Stimulated activated memory B cell treated with anti-CD40 and anti-IgM and Interleukin-4, amounts not matched to agents 10 μg/mL and 1 μg/mL and 100 μg/mL, for 72 hours (primary cell): Measurements from ENCODE around the gene CASKIN1.
A peak's percentile ranks its signal among the peaks of the same experiment; 100 is the strongest.

Source experiments
- ATAC-seq: fragments of 150-1000 bp; cut with Tn5 transposase; 2 replicates; pipeline ENCODE4 v1.10.0; 2021
- H3K27ac Mint-ChIP-seq: one replicate; pipeline ENCODE4 v1.8.0; 2022; ENCODE audit warnings: mild to moderate bottlenecking, mixed read lengths
- H3K27me3 Mint-ChIP-seq: one replicate; pipeline ENCODE4 v1.8.0; 2022; ENCODE audit warnings: mixed read lengths
- H3K36me3 Mint-ChIP-seq: one replicate; pipeline ENCODE4 v1.8.0; 2022; ENCODE audit warnings: mixed read lengths
- H3K4me1 Mint-ChIP-seq: one replicate; pipeline ENCODE4 v1.8.0; 2022; ENCODE audit warnings: mixed read lengths
- H3K4me3 Mint-ChIP-seq: one replicate; pipeline ENCODE4 v1.8.0; 2022; ENCODE audit warnings: mild to moderate bottlenecking, moderate library complexity, mixed read lengths
- H3K9me3 Mint-ChIP-seq: one replicate; pipeline ENCODE4 v1.8.0; 2022; ENCODE audit warnings: mixed read lengths

The CASKIN1 gene

GRCh38 chr16:2179107-2179501 lies 17.3 kb downstream of the CASKIN1 start:
- ATAC-seq: peak; percentile 15
- Mint-ChIP-seq H3K27me3 (peaks cover 2% of the 10 kb centered on the region), H3K9me3 (no peaks in the 10 kb centered on the region), H3K4me3 (no peak overlapping the region), H3K4me1 (peaks cover 11% of the 10 kb centered on the region), H3K27ac (no peak overlapping the region), H3K36me3 (peaks cover 30% of the 10 kb centered on the region)

DNA sequence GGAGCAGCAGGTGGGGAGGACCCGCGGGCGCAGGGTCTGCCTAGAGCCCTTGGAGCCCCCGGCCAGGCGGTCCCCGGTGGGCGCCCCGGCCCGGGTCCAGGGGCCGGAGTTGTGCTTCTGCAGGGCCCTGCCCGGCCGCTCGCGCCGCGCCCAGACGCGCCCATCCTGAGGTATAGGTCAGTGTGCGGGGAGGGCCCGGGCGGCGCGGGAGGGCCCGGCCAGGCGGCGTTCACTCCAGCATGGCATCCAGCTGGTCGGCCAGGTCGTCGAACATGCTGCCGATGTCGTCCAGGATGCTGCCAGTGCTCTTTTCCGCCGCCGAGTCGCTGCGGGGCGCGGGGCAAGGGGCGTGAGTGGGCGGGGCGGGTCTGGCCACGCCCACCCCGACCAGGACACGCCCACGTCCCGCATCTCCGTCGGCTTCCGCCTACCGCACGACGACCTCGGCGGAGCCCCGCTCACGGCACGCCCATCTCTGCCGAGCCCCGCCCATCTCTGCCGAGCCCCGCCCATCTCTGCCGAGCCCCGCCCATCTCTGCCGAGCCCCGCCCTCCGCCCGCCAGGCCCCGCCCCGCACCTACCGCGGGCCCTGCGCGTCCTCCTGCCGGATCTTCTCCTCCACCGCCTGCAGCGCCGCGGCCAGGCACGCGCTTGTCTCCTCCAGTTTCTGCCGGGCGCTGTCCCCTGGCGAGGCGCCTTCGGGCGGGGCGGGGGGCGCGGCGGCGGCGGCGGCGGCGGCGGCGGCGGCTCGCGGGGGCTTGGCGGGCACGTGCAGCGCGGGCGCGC lies 17.9 kb downstream of the CASKIN1 start:
- H3K27ac Mint-ChIP-seq: no peak overlapping the region
- H3K27me3 Mint-ChIP-seq: no peaks in the 10 kb centered on the region
- peaks cover 7% of the 10 kb centered on the region for H3K4me1 Mint-ChIP-seq
- no peaks in the 10 kb centered on the region for H3K9me3 Mint-ChIP-seq
- H3K4me3 Mint-ChIP-seq: no peak overlapping the region
- H3K36me3 Mint-ChIP-seq: peaks cover 35% of the 10 kb centered on the region
- peak; percentile 17 for ATAC-seq

- Mint-ChIP-seq H3K4me1 (no peaks in the 10 kb centered on the region), H3K4me3 (no peak overlapping the region), H3K9me3 (no peaks in the 10 kb centered on the region), H3K36me3 (peaks cover 41% of the 10 kb centered on the region), H3K27me3 (no peaks in the 10 kb centered on the region), H3K27ac (no peak overlapping the region)
- no peak for ATAC-seq
Observed at GRCh38 chr16:2177561-2177960, 18.8 kb downstream of the CASKIN1 start.

GRCh38 chr16:2177101-2177500 lies 19.3 kb downstream of the CASKIN1 start:
- ATAC-seq: no peak
- H3K36me3 Mint-ChIP-seq: peaks cover 41% of the 10 kb centered on the region
- H3K27ac Mint-ChIP-seq: no peak overlapping the region

DNA sequence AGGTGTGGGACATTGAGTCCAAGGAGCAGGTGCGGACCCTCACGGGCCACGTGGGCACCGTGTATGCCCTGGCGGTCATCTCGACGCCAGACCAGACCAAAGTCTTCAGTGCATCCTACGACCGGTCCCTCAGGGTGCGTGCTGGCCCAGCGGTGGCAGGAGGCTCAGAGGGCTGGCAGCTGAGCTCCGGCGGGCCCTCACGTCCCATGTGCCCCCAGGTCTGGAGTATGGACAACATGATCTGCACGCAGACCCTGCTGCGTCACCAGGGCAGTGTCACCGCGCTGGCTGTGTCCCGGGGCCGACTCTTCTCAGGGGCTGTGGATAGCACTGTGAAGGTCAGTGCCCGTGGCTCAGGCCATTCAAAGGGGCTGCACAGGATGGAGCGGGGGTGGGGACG lies 20.4 kb downstream of the CASKIN1 start:
- Mint-ChIP-seq H3K27ac (no peak overlapping the region), H3K36me3 (peaks cover 45% of the 10 kb centered on the region), H3K4me3 (no peak overlapping the region), H3K9me3 (no peaks in the 10 kb centered on the region), H3K4me1 (no peaks in the 10 kb centered on the region), H3K27me3 (no peaks in the 10 kb centered on the region)
- ATAC-seq: no peak

More at GRCh38 chr16:2177101-2177500, 19.3 kb downstream of the CASKIN1 start:
- Mint-ChIP-seq H3K4me1 (no peaks in the 10 kb centered on the region), H3K9me3 (no peaks in the 10 kb centered on the region), H3K4me3 (no peak overlapping the region), H3K27me3 (no peaks in the 10 kb centered on the region)

DNA sequence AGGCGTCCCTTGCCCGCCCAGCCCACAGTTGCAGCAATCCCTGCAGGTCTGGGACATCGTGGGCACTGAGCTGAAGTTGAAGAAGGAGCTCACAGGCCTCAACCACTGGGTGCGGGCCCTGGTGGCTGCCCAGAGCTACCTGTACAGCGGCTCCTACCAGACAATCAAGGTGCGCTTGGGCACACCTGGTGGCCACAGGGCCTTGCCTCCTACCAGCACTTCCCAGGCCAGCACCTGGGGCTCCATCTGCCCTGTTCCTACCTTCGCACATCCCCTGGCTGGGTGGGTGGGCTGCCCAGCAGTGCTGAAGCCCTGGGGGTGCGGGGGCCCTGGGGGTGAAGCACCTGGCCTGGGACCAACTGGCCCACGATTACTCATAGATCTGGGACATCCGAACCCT lies 21.0 kb downstream of the CASKIN1 start:
- H3K4me3 Mint-ChIP-seq: no peak overlapping the region
- H3K27ac Mint-ChIP-seq: no peak overlapping the region
- no peaks in the 10 kb centered on the region for H3K4me1 Mint-ChIP-seq
- ATAC-seq: no peak
- no peaks in the 10 kb centered on the region for H3K9me3 Mint-ChIP-seq
- no peaks in the 10 kb centered on the region for H3K27me3 Mint-ChIP-seq
- peaks cover 45% of the 10 kb centered on the region for H3K36me3 Mint-ChIP-seq

GRCh38 chr16:2174396-2175131 lies 21.8 kb downstream of the CASKIN1 start:
- Mint-ChIP-seq H3K4me1 (no peaks in the 10 kb centered on the region), H3K27me3 (no peaks in the 10 kb centered on the region), H3K9me3 (no peaks in the 10 kb centered on the region), H3K4me3 (no peak overlapping the region), H3K36me3 (peaks cover 45% of the 10 kb centered on the region), H3K27ac (no peak overlapping the region)
- ATAC-seq: no peak

DNA sequence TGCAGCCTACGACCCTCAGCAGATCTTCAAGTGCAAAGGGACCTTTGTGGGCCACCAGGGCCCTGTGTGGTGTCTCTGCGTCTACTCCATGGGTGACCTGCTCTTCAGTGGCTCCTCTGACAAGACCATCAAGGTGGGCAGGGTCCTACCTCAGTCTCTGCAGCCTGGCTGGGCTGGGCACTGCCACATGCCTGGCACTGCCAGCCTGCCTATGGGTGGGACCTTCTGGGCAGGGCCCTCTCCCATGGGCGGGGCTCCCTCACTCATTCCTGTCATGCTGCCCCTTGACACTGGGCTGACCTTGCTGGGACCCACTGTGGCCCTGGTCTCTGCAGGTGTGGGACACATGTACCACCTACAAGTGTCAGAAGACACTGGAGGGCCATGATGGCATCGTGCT lies 22.5 kb downstream of the CASKIN1 start:
- no peak overlapping the region for H3K4me3 Mint-ChIP-seq
- ATAC-seq: no peak
- H3K9me3 Mint-ChIP-seq: no peaks in the 10 kb centered on the region
- H3K4me1 Mint-ChIP-seq: no peaks in the 10 kb centered on the region
- H3K27me3 Mint-ChIP-seq: no peaks in the 10 kb centered on the region
- peaks cover 45% of the 10 kb centered on the region for H3K36me3 Mint-ChIP-seq
- no peak overlapping the region for H3K27ac Mint-ChIP-seq

DNA sequence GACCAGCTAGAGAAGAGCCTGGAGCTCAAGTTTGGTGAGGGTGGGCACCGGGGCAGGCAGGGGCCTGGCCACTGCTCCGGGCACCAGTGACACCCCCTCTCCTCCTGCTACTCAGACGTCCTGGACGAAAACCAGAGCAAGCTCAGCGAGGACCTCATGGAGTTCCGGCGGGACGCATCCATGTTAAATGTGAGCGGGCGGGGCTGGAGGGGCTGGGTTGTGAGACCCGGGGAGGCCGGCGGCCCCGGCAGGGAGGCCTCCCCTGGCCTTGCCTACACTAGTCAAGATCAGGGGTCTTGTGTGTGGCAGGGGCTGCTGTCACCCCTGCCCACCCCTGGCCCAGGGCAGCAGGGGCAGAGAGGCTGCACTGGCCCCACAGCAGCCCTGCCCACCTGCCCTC lies 23.0 kb downstream of the CASKIN1 start:
- Mint-ChIP-seq H3K4me1 (no peaks in the 10 kb centered on the region), H3K4me3 (no peak overlapping the region), H3K9me3 (no peaks in the 10 kb centered on the region), H3K27me3 (no peaks in the 10 kb centered on the region), H3K27ac (no peak overlapping the region), H3K36me3 (peaks cover 46% of the 10 kb centered on the region)
- no peak for ATAC-seq

GRCh38 chr16:2172688-2173335 lies 23.6 kb downstream of the CASKIN1 start:
- Mint-ChIP-seq H3K27ac (no peak overlapping the region), H3K27me3 (no peaks in the 10 kb centered on the region), H3K36me3 (peaks cover 51% of the 10 kb centered on the region), H3K9me3 (no peaks in the 10 kb centered on the region), H3K4me3 (no peak overlapping the region), H3K4me1 (no peaks in the 10 kb centered on the region)
- no peak for ATAC-seq

GRCh38 chr16:2171601-2172178 lies 24.7 kb downstream of the CASKIN1 start:
- ATAC-seq: no peak
- Mint-ChIP-seq H3K27ac (no peak overlapping the region), H3K36me3 (peaks cover 43% of the 10 kb centered on the region), H3K9me3 (no peaks in the 10 kb centered on the region), H3K27me3 (no peaks in the 10 kb centered on the region), H3K4me1 (no peaks in the 10 kb centered on the region), H3K4me3 (no peak overlapping the region)

DNA sequence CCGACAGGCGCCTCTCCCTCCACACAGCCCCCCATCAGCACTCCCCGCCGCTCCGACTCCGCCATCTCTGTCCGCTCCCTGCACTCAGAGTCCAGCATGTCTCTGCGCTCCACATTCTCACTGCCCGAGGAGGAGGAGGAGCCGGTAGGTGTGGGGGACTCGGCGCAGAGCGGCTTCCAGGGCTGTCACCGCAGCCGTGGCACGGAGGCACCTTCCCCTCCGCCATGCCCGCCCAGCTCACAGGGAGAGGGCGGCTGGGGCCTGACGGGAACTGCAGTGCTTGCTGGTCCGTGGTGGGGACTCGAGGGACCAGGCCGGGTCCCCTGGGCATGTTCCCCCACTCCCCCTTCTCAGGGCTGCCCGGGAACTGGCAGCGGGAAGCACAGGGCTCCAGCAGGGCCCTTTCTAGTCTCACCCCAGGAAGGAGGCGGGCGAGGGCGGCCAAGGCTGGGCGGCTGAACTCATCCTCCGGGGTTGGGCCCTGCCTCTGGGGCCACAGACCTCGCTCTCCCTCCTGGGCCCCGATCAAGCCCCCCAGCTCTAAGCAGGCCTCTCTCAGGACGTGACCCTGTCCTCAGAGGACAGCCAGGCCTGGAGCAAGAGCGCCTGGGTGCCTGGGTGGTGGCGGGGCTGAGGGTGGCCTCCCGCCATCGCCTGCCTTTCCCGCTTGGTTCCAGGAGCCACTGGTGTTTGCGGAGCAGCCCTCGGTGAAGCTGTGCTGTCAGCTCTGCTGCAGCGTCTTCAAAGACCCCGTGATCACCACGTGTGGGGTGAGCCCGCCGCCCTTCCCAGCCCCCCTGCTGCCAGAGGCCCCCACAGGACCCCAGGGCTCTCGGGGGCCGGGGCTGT lies 25.6 kb downstream of the CASKIN1 start:
- H3K27me3 Mint-ChIP-seq: no peaks in the 10 kb centered on the region
- no peak overlapping the region for H3K4me3 Mint-ChIP-seq
- peaks cover 43% of the 10 kb centered on the region for H3K36me3 Mint-ChIP-seq
- H3K4me1 Mint-ChIP-seq: no peaks in the 10 kb centered on the region
- no peak for ATAC-seq
- H3K9me3 Mint-ChIP-seq: no peaks in the 10 kb centered on the region
- H3K27ac Mint-ChIP-seq: no peak overlapping the region

DNA sequence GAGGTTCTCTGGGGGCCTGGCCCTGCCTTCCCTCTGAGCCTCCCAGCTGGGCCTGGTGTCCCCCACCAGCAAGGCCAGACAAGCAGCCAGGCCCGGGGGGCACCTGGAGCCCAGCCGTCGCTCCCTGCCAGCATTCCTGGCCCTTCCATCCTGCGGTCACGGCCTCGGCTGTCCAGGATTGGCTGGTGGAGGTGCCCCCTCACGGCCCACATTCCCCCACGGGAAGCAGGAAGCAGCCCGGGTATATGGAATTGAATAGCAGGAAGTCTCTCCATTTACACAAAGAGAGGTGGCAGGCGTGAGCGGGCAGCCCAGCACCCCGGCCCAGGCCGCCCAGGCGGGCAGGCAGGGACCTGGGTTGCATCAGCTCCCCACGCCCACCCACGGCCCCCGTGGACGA lies 26.3 kb downstream of the CASKIN1 start:
- Mint-ChIP-seq H3K27me3 (no peaks in the 10 kb centered on the region), H3K9me3 (no peaks in the 10 kb centered on the region), H3K4me1 (no peaks in the 10 kb centered on the region), H3K4me3 (no peak overlapping the region), H3K27ac (no peak overlapping the region), H3K36me3 (peaks cover 39% of the 10 kb centered on the region)
- no peak for ATAC-seq

DNA sequence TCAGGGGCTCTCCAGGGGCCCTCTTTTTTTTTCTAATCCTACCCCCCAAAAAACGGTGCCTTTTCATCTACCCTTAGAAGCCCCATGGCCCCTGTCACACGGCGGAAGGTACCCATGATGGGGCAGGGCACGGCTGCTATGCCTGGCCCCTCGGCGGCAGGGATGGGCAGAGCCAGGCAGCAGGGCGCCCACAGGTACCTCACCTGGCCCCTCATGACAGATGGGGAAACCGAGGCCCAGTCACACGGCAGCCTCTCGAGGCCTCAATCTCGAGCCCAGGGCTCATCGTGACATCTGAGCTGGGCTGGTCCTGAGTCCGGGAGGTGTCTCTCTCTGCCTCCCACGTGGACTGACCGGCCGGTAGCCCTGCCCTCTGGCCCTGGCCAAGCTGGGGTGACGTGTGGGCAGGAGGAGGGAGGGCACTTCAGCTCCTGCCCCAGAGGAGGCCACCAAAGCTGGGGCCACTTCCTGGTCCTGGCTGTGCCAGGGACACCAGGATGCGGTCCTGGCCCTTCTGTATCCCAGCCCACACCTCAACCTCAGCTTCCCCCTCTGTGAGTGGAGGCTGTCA lies 29.3 kb downstream of the CASKIN1 start:
- peaks cover 19% of the 10 kb centered on the region for H3K36me3 Mint-ChIP-seq
- no peak overlapping the region for H3K4me3 Mint-ChIP-seq
- no peak for ATAC-seq
- no peaks in the 10 kb centered on the region for H3K27me3 Mint-ChIP-seq
- H3K4me1 Mint-ChIP-seq: peaks cover 2% of the 10 kb centered on the region
- no peaks in the 10 kb centered on the region for H3K9me3 Mint-ChIP-seq
- H3K27ac Mint-ChIP-seq: no peak overlapping the region
